ENCODE measurements around the gene CYP3A7.

DNA sequence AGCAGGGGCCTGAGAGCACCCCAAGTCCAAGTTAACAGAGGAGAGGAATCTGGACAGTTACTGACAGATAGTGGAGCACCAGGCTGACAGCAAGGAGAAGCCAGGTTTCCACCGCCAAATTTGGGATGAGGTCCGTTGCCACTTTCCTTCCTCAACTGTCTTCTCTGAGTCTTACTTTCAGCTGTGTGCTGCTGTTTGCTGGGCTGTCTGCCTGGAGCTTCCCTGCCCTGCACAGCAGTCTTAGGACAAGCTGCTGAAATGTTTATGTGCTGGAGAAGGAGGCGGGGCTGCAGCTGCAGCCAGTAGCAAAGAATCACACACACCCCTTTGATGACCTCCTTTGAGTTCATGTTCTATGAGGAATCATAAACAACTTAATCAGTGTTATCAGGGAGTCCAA is 17.4 kb upstream of the CYP3A7 start:
- TF ChIP-seq, protein P1, sequence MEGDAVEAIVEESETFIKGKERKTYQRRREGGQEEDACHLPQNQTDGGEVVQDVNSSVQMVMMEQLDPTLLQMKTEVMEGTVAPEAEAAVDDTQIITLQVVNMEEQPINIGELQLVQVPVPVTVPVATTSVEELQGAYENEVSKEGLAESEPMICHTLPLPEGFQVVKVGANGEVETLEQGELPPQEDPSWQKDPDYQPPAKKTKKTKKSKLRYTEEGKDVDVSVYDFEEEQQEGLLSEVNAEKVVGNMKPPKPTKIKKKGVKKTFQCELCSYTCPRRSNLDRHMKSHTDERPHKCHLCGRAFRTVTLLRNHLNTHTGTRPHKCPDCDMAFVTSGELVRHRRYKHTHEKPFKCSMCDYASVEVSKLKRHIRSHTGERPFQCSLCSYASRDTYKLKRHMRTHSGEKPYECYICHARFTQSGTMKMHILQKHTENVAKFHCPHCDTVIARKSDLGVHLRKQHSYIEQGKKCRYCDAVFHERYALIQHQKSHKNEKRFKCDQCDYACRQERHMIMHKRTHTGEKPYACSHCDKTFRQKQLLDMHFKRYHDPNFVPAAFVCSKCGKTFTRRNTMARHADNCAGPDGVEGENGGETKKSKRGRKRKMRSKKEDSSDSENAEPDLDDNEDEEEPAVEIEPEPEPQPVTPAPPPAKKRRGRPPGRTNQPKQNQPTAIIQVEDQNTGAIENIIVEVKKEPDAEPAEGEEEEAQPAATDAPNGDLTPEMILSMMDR (IDR thresholded peaks at IDR 0.05 in 8 of 11, conservative IDR thresholded peaks at IDR 0.05 in 3 of 11): no peak
- TF ChIP-seq POLR2A (IDR thresholded peaks at IDR 0.05) (no peak), POLR2AphosphoS5 (IDR thresholded peaks at IDR 0.05) (no peak)

Measured in spleen (tissue), 7 donors.